ENCODE measurements around the gene PITPNB.

The PITPNB gene

DNA sequence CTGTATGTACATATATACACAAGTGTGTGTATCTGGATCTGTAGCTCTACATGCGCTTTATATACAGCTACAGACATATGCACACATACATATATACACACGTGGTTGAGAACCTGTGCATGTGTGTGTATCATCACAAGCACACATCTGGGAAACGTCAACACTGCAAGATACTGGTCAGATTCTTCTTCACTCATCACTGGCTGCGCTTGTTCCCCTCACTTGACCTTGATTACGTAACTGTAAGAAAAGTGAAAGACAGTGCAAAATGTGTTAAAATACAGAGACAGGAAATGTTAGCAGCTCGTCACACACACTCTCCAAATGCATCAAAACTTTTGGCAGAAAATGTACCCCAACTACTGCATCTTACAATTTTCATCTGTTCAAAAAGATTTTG is 65.6 kb downstream of the PITPNB start:
- DNase-seq, result no peak

DNA sequence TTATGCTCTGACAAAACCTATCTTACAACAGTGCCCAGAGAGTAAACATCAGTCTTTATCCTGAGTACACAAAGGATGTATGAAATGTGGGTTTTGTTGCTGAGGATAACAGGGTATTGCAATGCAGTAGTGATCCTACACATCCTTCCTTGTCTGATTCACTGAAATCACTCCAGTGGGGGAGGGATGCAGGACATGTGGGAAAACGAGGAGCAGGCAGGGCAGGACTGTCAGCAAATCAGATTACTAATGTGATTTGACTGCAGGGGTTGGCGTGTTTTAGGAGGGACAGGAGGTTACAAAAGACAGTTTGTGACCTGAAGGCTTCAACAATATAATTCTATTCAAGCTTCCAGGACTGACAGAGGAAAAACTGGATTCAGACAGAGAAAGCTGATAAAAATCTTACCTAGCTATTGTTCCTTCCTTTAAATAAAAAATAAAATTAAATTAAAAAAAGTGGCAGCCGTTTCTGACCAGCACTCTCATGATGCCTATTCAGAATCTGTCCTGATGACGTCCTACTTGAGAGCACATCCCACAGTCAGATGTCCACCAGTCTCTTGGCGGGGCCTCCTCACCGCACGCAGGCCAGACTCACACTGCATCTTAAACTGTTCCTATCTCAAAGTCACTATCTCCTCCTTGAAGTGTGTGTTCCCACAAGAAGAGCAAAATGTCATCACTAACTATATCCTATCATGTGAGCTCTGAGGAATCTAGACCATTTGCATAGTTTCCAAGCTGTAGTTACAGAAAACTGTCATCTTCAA is 66.9 kb downstream of the PITPNB start:
- no peak for DNase-seq

DNA sequence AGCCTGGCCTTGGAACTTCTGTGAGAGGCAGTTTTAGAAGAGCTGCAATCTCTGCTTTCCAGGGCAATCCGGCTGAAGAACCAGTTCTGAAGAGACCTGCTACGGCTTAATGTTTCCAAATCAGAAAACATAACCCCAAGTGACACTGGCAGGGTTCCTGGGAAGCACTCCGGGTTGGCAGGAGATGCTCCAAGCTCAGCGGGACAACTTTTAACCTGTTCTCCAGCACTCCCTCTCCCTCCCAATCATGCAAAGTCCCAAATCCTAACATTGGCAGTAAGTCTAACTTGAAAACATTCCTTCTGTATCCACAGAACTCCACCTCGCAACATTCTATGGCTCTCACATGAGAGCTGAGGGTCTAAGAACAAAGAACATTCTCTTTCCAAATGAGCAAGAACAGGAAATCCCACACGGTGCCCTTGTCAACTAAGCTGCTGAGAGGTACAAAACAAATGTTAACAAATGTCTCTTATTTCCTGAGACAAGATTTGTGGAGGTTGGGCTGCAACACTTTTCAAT is 69.0 kb downstream of the PITPNB start:
- no peak for DNase-seq

DNA sequence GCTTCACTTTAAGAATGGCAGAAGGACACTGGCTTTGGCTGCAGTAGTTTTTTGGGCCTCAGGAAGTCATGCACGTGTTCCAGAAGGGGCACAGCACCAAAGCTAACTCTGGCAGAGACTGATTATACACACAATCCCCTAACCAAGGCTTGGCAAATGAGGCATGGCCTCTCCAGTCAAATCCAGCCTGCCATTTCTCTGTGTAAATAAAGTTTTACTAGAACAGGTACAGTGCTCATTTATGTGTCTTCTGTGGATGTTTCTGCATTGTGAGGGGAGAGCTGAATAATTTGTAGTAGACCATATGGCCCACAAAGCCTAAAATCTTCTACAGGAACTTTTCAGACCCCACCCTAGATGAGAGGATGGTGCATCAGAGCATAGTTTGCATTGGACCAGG is 71.1 kb downstream of the PITPNB start:
- no peak for DNase-seq

DNA sequence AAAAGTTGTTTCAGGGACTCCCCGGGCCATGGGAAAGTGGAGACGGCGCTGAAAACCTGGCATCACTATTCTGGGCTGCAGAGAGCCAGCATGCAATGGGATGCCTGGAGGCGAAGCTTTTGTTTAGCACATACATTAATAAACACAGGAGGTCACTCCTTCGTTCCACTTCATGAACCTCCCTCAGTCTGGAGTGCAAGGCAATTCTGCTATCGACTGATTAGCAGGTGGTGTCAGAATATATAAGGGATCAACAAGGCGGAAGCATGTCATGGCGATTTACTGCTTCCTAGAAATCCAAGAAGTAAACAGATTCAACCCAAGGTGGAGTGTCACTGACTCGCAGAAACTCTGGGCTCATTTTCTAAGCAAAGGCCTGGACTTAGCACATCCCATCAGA is 72.1 kb downstream of the PITPNB start:
- DNase-seq, result no peak

DNA sequence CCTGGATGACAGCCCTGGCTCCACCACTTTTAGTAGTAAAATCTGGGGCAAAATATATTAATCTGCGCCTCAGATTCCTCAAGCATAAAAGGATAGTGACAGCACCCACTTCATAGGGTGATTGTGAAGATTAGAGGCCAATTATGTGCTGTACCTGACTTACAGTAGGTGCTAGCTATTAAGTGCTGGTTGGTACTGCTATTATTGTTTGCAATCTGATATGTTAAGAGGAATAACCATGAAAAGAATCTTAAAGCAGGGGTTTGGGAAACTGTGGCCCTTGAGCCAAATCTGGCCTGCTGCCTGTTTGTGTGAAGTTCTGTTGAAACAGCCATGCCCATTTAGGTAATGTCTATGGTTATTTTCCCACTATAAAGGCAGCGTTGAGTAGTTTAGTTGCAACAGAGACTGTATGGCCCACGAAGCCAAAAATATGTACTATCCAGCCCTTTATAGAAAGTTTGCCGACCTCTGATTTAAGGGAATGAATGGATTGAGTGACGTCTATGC is 72.8 kb downstream of the PITPNB start:
- DNase-seq, result no peak

DNA sequence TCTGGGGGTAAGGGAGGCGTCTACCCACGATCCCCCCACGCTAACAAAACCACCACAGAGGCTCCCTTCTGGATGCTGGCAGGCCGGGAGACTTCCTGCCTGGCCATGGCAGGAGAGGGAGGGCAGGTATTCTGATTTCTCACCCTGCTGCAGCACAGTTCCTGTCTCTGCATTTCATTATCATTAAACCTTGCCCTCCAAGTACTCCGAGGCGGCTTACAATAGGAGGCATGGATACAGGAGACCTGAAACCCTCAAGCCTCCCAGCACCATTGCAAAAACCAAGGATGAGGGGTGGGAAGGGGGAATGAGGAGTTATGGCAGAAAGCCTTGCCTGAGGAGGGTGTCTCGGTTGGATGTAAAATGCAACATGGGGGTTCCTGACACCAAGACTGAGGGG is 73.4 kb downstream of the PITPNB start:
- no peak for DNase-seq

DNA sequence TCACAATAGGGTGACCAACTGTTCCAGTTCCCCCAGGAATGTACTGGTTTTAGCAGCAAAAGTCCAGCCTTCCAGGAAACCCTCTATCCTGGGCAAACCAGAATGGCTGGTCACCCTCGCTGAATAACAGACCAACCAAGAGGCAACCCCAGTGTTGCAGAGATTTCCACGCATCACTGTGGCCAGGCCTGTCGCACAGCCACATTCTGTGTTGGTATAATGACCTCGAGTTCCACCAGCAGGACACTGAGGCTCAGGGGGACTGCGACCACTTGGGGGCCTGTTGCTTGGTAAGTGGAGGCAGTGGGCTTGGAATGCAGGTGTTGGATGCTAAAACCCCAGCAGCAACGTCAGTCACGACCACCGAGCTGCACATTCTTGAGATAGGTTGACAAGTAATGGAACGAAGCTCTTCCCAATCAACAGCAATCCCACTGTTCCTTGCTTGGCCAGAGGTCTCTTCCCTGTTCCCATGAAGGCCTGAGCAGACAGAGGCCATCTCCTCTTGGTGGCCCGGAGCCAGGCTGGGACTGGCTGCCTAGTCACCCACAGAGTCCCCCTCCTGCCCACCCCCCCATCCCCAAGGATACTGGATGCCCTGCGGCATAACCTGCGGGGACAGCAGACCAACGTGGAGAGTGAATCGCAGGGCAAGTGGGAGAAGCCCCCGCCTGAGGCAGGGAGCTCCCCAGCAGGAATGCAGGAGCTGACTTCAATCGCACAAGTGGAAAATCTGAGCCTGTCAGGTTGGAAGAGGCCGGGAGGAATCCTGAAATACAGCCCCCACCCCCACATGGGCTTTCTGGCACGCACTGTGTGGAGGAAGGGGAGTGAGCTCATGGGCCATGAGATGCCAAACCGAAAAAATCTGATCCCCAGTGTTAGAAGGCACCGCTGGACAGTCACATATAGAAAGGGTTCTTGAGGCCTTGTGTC is 74.1 kb downstream of the PITPNB start:
- no peak for DNase-seq

DNA sequence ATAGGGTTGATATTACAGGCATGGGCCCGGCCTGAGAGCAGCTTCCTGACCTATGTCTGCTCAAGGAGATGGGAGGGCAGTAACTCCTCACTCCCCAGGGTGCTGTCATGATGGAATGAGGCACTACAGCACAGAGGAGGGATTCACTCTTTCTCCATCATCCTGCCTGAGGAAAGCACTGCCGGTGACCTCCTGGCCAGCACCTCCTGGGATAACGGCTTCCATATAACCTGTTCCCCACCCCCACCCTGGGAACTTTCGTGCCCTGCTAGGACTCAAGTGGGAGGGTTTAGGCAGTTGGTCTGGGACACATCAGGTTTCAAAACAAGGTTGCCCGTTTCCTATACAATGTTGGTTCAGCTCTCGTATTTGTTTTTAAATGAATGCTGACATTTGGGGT is 74.8 kb downstream of the PITPNB start:
- no peak for DNase-seq

DNA sequence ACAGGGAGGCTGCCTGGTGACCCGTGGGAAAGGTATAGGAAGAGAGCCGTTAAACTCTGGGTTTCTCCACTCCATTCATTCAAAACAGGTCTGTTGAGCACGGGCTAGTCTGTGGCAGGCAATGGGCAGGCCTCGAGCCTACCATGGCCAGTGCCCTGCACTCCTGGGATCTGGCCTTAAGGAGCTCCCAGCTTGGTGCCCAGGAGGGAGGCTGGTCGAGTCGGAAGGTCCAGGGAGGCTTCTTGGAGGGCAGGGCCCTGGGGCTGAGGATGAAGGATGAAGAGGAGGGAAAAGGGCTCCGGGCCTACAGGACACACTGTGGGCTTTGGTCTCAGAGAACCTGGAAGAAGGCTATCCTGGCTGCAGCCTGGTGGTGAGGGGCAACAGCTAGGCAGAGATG is 75.6 kb downstream of the PITPNB start:
- DNase-seq, result no peak

DNA sequence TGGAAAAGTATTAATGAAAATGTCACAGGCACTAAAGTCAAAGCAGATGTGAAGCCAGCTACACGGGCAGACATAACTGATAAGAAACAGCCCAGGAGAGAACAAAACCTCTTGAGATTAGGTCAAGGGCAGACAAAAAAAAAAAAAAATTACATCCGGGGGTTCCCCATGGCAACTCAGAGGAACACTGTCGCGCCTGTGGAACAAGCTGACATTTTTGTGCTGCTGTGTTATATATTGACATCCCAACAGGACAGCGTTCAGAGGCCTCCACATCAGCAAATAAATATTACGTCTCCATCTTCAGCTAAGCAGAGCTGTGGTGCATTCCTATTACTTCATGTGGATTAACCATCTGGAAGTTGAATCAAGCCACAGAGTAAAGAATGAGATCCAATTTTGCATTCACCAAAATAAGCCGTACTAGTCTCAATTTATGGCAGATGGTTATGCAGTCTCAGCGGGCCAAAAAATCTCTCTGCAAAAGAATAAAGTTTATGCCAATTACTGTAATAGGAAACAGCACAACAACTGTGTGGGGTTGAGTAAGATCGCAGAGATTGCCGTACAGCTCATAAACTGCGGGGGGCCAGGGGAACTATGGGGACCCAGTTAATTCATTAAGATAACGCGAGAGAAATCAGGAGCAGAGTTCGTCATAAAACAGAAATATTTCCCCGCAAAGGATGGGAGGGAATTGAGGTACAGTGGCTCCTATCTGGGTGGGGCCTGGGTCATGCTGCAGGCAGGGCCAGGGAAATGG is 76.2 kb downstream of the PITPNB start:
- no peak for DNase-seq

DNA sequence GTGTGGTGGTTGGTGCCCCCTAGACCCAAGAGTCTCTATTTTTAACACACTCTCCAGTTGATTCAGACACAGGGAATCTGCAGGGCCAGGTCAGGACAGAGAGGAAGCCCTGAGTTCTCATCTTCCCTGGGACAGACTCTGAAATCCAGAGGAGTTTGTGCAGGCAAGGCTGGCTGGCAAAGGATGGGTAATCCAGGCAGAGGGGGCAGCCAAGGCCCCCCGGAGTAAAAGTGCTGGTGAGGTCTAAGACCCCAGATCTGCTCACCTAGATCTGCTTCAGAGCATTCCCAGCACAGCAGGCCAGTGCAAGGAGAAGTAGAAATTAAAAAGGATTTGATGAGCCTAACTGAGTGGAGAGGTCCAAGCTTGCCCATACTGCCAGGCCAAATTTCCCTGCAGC is 76.9 kb downstream of the PITPNB start:
- DNase-seq, result no peak

DNA sequence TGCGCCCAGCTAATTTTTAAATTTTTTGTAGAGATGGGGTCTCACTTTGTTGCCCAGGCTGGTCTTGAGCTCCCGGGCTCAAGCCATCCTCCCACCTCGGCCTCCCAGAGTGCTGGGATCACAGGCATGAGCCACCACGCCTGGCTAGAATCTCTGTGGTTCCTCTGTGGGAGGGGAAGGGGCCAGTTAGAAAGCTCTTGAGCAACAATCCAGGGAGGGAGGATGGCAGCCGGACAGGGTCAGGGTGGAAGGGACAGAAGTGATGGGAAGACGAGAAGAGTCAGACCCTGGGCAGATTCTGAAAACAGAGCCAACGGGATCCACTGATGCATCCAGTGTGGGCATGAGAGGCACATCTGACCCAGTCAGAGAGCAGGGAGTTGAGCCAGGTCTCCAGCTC is 78.6 kb downstream of the PITPNB start:
- DNase-seq, result no peak

DNA sequence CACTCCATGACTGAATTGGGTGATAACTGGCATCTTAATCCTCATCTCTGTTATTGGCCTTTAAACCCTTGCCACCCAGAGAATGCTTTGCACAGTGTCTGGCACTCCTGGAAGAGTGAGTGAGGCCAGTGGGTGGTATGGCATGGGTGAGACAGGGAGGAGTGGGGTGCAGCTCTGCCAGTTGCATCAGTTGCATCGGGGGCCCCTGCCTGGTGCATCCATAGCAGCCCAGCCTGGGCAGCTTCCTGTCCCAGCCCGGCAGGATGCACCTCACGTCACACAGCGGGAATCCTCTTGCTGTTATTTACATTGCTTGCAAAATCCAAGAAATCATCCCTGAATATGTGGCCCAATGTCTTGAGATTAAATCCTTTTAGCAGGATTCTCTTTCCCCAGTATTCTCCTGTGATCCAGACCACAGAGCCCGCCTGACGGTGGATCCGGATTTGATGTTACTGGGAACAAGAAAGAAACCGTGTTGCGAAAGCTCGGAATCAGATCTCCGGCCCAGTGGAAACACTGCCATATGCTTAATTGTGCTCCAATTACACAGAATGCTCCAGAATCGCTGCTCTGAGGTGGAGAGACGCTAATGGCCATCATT is 79.9 kb downstream of the PITPNB start:
- no peak for DNase-seq

DNA sequence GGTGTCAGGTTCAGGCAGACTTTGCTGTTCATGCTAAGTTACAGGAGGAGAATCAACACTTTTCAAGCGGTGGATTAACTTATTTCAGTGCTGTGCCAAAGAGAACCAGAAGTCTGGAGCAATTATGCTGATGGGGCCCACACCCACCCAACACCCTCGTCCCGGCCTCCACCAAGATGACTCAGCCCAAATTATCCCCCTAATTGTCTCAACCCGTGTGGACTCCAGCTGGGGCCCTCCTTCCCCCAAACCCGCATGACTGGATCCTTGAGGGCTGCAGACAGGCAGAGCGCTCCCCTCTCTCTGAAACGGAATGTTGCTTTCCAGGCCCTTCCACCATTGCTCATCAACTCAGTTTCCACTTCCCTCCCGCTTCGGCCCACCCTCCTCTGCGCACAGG is 82.9 kb downstream of the PITPNB start:
- DNase-seq, result no peak

DNA sequence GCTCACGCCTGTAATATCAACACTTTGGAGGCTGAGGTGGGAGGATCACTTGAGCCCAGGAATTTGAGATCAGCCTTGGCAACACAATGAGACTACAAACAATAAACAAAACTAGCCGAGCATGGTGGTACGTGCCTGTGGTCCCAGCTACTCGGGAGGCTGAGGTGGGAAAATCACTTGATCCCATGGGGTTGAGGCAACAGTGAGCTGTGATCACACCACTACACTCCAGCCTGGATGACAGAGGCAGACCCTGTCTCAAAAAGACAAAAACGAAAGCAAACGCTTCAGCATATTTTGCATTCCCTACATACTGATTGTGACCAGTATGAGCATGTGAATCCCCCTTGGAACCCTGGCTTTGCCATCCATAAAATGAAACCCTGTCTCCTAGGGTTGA is 83.6 kb downstream of the PITPNB start:
- DNase-seq, result no peak

DNA sequence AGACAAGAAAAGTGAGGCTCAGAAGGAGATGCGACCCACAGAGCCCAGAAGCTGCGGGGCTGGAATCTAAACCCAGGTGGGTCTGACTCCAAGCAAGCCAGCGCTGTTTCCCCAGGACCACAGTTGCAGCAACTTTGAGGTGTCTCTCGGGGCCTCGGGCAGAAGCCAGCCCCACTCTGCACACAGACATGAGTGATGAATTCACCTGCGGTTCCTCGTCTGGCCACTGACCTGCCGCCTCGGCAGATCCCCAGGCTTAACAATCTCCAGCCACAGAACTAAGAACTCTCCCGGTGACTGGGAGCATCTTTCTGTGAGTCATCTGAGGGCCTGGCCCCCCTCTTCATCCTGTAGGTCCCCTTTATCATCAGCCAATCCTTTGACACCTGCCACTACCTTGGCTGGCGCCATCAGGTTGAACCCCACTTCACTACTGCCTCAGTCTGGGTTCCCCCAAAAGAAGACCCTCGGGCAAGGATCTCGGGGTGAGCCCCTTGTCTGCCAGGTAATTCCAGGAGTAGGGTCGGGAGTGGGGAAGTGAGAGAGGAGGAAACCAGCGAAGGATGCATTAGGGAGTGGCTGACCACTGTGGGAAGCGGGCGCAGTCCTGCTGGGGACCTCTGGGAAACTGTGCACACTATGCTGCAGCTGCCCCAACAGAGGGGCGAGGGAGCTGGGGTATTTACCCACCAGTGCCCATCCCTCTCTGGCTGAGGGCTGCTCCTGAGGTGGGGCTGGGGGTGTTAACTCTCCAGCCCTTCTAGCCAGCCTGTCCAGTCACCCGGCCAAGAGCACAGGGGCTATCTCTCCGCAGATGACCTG is 84.5 kb downstream of the PITPNB start:
- DNase-seq, result no peak

DNA sequence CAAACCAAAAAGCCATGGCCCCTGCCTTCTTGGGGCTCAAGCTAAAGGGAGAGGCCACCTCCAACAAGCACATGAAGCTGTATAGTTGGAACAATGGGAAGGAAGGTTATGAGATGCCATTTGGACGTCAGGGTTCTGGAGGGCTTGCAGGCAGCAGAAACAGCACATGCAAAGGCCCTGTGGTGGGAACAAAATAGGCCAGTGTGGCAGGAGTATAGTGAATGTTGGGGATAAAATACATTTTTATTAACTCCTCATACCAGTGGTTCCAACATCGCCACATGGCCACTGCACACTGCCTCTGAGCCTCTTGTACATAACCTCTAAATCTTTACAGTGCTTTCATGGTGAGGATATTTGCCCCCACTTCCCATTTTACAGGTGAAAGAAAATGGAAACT is 85.3 kb downstream of the PITPNB start:
- no peak for DNase-seq

DNA sequence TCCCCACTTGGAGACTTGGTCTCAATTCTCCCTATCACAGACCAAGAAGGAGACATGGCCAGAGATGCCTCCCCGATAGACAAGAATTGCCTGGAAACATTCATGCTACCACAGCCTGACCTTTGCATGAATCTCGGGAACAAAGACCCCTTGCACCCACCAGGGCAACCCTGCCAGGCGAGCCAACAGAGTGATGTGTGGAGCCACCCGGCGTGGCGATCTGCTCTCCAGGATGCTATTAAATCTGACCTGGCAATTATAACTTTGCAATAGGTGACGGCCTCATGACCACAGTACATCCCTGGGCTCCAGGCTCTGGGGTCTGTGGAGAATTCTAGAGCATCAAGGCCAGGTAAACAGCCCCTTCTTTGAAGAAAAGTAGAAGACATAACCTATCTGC is 86.5 kb downstream of the PITPNB start:
- DNase-seq, result no peak

DNA sequence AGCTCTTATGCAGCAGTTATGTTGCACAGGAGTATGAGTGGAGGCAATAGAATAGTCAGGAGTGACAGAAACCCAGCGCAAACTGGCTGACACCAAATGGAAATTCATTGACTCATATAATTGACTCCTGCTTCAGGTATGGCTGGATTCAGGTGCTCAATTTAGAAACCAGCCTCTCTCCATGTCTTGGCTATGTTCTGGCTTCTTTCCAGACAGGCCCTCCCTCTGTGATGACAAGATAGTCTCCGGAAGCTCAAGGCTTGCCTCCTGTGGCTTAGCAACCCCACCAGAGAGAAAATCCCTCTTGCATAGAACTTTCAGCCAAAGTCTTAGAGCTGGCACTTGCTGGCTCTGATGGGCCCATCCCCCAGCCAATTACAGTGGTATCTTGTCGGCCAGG is 89.4 kb downstream of the PITPNB start:
- DNase-seq, result no peak
